SHP77 treated with DMSO at 0.1 percent for 48 hours (cell line): ENCODE measurements around the gene FAM25A.
"Not testable (repeated sequence)": the region's sequence is repeated elsewhere in the genome, so short reads cannot be mapped to it uniquely, and the experiment has no call there.

Experiments
- DNase-seq: peaks from one replicate; lab custom pipeline; 2025; lab: John Stamatoyannopoulos, UW

Gene FAM25A

DNA sequence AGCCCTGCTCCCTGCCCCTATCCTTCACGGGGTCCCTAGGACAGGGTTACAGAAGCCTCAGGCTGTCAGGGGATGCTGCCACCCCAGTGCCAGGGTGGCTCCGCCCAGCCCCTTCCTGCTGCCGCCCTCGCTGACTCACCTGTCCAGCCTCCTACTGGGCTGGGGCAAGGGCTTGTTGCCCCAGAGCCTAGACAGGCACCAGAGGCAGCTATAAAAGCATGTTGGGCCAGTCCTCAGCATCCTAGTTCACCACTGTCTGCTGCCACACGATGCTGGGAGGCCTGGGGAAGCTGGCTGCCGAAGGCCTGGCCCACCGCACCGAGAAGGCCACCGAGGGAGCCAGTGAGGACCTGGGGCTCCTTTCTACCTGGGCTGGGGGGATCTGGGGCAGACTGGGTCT is at the start of gene FAM25A:
Gene FAM25A (plus strand): TSS at position 239 of the 400 bp plus-strand sequence. CDS start 31 bp downstream, at position 270.
- DNase-seq: not testable (repeated sequence)

DNA sequence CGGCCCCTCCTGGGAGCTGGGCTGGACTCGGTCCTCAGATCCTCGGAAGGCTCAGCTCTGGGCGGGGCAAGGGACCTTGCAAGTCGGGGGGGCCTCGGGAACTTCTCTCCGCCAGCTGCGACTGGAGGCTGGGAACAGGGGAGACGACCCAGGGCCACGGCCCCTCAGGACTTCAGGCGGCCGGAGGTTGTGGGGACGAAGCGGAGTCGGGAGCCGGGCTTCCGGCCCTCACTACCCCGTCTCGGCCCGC is 49.2 kb upstream of the FAM25A start:
- DNase-seq: no peak

DNA sequence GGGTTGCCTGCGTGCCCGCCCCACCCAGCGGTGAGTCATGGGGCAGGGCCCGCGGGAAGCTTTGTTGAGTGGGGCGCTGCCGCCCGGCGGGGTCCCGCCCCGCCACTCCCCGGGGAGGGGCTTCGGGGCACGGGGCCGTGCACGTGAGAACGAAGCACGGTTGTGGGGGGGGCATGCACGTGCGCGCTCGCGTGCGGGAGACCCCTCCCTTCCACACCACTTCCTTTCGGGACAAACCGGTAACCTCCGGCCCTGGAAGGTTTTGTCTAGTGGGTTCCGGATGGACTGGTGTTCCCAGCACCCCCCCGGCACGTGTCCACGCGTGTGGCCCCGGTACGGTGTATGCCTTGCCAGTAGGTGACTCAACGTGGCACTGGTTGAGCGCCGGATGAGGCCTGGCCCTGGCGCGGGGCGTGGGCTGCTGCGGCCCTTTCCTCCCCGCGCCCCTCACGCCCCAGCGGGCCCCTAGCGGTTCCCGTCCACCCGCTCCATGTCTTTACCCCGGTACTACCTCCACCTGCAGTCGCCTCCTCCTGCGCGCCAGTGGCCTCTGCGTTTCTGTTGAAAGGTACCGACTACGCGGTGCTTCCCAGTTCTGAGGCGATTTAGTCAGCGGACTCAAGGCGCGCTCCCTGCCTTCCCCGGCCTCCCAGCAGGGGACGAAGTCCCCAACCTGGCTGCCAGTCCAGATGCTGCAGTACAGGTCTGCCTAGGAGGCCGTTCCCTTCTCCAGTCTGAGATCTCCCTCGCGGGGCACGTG is 48.7 kb upstream of the FAM25A start:
- DNase-seq: no peak

DNA sequence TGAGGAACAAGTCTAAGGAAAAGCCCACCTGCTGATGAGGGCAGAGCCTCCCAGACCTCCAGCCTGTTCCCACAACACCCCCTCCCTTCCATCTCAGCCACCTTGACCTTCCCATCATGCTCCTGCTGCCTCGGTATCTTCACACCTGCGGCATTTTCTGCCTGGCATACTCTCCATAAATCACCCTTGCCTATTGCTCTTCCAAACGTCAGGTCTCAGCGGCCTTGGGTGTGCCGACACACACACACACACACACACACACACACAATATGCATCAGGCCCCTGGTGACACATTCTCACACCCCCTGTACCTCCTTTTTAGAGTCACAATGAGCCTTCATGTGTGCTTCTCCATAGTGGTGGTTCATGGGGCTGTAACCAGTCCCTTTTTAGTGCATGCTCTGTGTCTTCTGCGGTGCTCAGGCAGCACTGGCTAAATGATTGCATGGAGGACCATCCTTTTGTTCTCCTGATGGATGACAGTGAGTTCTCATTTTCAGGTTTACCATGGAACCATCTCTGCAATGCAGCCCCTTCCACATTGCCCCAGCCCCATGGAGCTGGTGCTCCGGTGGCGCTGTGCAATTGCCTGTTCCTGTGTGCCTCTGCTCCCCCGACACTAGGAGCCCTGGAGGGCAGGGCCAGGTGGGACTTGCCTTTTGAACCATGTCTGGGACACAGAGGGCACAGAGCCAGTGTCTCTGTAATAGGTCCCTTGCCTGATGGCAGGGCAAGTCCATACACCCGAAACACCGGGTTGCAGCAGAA is 47.3 kb upstream of the FAM25A start:
- no peak for DNase-seq

DNA sequence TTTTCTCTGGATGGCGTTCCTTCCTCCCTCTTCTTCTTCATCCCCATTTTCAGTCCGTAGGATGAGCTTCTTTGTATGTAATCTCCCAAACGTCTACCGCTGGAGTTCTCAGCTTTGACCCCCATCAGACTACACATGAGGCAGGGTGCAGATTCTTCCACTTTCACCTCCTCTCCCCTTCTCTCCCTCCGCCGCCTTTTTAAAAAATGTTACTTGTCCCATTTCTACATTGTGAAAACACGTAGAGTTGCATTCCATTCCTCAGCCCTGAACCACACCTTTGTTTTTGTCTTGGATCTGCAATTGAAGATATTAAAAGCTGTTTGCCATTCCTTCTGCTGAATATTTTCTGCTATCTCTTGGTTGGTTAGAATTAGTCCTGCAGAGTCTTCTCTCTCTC is 45.6 kb upstream of the FAM25A start:
- no peak for DNase-seq

DNA sequence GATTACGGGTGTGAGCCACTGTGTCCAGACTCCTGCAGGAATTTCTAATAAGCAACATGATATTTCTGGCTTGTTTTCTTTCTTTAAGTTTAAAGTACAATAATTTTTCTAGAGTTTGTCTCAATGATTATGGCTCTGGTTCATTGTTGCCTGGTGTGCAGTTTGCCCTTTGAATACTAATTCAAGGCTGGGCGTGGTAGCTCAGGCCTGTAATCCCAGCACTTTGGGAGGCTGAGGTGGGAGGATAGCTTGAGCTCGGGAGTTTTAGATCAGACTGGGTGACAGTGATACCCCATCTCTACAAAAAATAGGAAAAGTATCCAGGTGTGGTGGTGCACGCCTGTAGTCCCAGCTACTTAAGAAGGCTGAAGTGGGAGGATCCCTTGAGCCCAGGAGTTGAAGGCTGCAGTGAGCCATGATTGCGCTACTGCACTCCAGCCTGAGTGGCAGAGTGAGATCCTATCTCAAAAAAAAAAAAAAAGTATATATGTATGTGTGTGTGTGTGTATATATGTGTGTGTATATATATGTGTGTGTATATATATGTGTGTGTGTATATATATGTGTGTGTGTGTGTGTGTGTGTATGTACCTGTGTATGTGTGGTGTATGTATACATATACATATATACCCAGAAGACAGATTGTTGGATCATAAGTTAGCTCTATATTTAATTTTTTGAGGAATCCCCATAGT is 43.6 kb upstream of the FAM25A start:
- DNase-seq: no peak

DNA sequence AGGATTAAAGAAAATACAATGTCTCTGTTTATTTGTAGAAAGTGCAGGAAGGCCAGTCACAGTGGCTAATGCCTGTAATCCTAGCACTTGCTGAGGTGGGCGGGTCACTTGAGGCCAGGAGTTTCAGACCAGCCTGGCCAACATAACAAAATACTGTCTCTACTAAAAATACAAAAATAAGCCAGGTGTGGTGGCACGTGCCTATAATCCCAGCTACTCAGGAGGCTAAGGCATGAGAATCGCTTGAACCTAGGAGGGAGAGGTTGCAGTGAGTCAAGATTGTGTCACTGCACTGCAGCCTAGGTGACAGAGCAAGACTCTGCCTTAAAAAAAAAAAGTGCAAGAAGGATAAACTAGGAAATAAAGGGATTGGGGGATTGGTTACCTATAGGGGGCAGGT is 41.6 kb upstream of the FAM25A start:
- not testable (repeated sequence) for DNase-seq

DNA sequence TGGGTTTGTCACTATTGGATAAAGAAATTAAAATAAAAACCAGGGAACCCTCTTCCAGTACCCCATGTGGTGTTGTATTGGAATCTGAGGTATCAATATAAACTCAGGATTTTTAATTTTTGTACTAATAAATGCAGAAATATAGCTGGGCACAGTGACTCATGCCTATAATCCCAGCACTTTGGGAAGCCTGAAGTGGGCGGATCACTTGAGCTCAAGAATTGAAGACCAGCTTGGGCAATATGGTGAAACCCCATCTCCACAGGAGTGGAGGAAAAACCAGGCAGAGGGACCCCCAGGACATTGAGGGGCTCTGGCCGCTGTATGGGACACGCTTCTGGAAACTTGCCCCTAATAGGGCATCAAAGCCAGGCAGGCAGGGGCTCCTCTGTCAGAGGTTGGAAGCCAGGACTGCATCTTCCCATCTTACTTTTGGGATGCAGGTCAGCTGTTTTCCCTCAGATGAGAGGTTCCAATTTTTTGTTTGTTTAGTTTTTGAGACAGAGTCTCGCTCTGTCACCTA is 40.7 kb upstream of the FAM25A start:
- no peak for DNase-seq

DNA sequence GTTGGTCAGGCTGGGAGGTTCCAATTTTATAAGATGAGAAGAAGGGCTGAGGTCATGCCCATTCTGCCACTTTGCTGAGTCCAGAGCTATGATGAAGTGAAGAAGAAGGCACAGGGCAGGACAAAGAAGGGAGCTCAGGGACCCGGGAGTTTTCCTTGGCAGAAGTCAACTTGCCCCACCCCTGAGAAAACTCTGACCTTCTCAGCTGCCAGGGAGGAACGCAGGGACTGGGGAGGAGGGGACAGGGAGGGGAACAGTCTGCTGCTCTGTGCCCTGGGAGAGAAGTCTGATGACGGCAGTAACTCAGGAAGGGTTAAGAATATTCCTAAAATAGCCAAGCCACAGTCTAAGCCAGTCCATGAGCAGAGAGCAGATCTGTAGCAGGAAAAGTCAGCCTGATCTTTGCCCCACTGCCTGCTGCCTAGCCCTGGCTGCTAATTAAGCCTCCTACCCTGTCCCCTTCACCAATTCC is 40.1 kb upstream of the FAM25A start:
- no peak for DNase-seq

DNA sequence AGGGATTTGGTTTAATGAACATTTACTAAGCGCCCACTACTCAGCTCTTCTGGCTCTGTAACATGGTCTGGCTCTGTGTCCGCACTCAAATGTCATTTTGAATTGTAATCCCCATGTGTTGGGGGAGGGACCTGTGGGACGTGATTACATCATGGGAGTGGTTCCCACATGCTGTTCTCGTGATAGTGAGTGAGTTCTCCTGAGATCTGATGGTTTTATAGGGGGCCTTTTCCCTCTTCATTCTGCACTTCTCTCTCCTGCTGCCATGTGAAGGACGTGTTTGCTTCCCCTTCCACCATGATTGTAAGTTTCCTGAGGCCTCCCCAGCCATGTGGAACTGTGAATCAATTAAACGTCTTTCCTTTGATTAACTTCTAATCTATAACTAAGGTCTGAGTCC is 39.1 kb upstream of the FAM25A start:
- not testable (repeated sequence) for DNase-seq

DNA sequence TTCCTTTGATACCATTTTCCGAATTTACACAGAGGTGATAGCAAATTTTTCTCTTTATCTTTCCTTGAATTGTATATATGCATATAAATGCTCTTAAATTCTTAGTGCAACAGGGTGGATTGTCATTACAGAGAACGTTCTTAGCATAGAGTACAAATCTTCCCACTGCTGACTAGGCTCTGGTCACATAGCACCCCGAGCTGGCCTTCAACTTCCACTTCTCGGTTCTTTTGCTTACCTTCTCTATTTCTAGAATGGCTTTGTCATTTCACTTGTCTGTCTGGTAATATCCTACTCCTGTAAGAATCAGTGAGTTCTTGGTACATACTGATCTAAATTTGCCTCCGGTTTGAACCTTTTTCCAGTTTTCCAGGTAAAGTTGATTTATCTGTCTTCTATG is 38.4 kb upstream of the FAM25A start:
- DNase-seq: no peak

DNA sequence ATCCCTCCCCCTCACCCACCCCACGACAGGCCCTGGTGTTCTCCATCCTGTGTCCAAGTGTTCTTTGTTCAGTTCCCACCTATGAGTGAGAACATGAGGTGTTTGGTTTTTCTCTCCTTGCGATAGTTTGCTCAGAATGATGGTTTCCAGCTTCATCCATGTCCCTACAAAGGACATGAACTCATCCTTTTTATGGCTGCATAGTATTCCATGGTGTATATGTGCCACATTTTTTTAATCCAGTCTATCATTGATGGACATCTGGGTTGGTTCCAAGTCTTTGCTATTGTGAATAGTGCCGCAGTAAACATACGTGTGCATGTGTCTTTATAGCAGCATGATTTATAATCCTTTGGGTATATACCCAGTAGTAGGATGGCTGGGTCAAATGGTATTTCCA is 35.6 kb upstream of the FAM25A start:
- DNase-seq: not testable (repeated sequence)

DNA sequence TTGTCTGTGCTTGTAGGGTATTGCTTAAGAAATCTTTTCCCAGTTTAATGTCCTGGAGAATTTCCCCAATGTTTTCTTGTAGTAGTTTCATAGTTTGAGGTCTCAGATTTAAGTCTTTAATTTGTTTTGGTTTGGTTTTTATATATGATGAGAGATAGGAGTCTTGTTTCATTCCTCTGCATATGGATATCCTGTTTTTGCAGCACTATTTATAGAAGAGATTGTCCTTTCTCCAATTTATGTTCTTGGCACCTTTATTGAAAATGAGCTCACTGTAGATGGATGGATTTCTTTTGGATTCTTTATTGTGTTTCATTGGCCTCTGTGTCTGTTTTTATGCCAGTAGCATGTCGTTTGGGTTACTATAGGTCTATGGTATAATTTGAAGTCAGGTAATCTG is 31.6 kb upstream of the FAM25A start:
- DNase-seq: no peak

DNA sequence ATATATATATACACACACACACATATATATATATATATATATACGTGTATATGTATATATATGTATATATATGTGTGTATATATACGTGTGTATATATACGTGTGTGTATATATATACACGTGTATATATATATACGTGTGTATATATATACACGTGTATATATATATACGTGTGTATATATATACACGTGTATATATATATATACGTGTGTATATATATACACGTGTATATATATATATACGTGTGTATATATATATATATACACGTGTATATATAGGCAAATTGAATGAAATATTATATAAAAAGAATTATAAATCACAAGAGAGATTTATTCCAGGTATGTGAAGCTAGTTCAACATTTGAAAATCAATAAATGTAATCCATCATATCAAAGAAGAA is 28.7 kb upstream of the FAM25A start:
- not testable (repeated sequence) for DNase-seq

DNA sequence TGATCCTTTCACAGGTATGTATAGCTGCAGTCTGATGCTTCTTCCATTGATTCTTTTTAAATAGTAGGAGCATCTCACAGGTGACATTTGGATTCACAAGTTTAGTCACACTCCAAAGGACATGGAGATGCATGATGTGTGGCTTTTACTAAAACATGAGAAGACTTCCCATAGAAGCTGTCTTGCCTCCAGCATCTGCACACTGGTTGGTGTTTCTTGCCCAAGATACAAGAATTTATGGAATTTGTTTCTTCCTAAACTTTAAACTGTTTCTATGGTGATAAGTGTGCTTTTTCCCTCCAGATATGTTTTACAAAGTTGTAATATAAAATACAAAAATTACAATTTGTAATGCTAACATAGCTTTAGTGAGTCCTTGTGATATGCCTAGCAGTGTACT is 27.6 kb upstream of the FAM25A start:
- no peak for DNase-seq

DNA sequence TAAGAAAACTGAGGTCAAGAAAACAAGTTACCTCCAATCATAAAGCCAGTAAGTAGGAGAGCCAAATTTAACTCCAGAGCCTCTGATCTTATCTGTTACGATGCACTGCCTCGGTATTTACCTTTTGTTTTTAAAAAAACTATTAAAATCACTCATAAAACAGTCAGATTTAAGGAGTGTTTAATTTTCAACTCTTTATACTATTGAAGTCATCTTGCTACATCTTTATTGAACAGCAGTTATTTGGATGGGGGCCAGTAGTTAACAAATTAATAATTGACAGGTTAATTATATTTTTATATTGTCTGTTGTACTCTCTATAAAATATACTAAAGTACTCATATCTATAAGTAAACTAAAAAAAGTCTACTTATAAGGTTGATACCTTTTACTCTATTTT is 27.2 kb upstream of the FAM25A start:
- DNase-seq: no peak

DNA sequence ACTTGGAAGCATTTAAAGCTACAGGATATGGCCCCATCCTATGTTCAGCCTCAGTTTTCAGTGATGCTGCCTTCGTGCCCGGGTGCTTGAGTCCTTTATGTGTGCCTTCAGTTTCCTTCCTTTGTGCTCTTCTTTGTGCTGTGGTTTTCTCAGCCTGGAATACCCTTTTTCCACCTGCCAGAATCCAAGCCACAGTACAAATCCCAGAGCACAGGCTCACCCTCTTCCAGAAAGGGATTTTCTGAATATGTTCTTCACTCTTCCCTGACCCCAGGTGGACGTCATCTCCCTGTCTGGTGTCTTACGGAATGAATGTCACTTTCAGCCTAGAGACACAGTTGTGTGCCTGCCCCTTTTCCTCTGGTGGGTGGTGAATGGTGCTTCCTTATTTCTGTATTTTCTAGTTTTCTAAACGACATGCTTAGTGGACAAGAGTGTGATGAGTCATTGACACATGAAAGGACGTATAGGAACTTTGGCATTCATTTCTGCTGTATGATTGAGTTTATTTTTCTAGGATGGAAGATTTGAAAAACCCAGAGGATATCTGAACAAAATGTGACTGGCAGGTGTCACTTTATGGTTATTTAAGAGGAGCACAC is 20.2 kb upstream of the FAM25A start:
- not testable (repeated sequence) for DNase-seq

DNA sequence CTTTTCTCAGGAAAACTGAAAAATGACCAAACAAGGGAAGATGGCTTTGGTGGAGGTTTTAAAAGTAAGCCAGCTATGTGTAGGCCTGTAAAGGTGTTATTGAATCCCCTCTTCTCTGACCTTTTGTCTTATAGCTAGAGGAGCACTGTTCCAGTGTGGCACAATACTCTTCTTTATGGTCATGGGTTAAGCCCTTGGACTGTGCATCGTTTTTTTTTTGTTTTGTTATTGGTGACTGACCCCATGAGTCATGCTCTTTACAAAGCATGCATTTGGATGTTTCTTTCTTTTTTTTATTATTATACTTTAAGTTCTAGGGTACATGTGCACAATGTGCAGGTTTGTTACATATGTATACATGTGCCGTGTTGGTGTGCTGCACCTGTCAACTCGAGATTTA is 19.6 kb upstream of the FAM25A start:
- DNase-seq: no peak

DNA sequence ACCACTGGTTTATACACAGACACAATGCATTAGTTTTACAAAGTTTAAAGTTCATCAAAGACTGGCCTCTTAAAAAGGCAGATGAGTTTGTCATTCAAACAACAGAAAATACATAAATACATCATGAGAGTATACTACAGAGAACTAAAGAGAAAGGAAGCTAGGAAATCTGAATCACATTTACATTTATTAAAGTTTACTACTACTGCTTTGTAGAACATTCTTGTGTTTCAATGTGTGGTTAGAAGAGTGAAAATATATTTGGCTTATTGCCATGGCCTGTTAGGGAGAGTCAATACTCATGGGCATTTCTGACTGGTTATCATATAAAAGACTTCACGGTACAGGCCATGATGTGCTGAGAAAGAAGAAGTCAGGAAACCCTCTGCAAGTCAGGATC is 13.0 kb upstream of the FAM25A start:
- not testable (repeated sequence) for DNase-seq

DNA sequence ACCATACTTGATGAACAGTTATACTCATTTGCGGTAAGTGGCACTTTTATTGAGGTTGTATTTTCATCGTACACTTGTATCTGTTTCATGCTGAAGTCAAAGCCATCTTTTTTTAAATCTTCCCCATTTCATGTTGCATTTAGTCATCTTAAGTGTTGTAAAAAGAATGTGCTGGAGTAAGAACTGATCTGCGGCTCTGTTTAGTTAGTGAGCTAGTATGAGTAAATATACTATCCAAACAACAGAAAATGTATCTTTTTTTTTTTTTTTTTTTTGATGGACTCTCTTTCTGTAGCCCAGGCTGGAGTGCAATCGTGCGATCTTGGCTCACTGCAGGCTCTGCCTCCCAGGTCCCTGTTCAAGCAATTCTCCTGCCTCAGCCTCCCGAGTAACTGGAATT is 12.4 kb upstream of the FAM25A start:
- not testable (repeated sequence) for DNase-seq

DNA sequence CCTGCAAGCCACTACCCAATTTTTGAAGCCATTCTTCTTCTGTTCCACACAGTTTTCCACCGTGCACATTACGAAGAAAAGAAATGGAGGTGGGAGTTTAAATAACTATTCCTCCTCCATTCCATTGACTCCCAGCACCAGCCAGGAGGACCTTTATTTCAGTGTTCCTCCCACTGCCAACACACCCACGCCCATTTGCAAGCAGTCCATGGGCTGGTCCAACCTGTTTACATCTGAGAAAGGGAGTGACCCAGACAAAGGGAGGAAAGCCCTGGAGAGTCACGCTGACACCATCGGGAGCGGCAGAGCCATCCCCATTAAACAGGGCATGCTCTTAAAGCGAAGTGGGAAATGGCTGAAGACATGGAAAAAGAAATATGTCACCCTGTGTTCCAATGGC is 11.8 kb upstream of the FAM25A start:
- not testable (repeated sequence) for DNase-seq

DNA sequence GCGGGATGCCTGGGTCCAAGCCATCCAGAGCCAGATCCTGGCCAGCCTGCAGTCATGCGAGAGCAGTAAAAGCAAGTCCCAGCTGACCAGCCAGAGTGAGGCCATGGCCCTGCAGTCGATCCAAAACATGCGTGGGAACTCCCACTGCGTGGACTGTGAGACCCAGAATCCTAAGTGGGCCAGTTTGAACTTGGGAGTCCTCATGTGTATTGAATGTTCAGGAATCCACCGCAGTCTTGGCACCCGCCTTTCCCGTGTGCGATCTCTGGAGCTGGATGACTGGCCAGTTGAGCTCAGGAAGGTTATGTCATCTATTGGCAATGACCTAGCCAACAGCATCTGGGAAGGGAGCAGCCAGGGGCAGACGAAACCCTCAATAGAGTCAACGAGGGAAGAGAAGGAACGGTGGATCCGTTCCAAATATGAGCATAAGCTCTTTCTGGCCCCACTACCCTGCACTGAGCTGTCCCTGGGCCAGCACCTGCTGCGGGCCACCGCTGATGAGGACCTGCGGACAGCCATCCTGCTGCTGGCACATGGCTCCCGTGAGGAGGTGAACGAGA is 10.9 kb upstream of the FAM25A start:
- DNase-seq: not testable (repeated sequence)
